ENCODE data around the gene LAMA2. TPM values are rescaled to one million over a fixed set of nuclear protein-coding genes. Genes with fewer than 3 reads are reported as not detected.

The LAMA2 gene
- total and polyA plus RNA-seq, 2 experiments from 2014 or later, result 0.91 to 6.4 TPM

DNA sequence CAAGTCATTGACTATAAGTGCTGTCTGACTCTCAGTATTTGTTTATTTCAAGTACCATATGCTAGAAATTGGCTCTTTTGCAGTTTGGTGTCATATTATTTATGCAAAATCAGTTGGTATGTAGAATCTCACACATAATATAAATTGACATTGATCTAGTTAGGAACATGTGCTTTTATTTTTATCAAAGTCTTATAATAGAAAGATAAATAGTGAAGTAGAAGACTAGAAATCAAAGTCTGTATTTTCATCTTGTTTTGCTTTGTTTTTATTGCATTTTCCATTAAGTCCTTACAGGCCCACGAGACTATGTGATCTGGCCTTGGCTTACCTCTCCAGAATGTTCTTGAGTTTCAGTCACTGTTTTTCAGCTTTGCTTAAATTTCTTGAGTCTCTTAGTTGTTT is 300.3 kb downstream of the LAMA2 start:
- peaks cover 7% of the 10 kb centered on the region; the same call in 2 of the 3 replicates for H3K4me1 Mint-ChIP-seq
- H3K27ac ChIP-seq (ENCODE audit: low read depth), result no peak overlapping the region
- no peak overlapping the region for H3K27ac Mint-ChIP-seq
- TF ChIP-seq NANOG (IDR thresholded peaks at IDR 0.05; ENCODE audit: borderline replicate concordance) (no peak), ZNF114 (CRISPR knock-in tag; IDR thresholded peaks at IDR 0.05) (no peak)
- TF ChIP-seq, protein P1, sequence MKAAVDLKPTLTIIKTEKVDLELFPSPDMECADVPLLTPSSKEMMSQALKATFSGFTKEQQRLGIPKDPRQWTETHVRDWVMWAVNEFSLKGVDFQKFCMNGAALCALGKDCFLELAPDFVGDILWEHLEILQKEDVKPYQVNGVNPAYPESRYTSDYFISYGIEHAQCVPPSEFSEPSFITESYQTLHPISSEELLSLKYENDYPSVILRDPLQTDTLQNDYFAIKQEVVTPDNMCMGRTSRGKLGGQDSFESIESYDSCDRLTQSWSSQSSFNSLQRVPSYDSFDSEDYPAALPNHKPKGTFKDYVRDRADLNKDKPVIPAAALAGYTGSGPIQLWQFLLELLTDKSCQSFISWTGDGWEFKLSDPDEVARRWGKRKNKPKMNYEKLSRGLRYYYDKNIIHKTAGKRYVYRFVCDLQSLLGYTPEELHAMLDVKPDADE (IDR thresholded peaks at IDR 0.05), result no peak
- no peaks in the 10 kb centered on the region for H3F3A ChIP-seq (replicated peaks; ENCODE audit: low read depth)
- H3K36me3 Mint-ChIP-seq (ENCODE audit: low read depth), result no peaks in the 10 kb centered on the region
- no peaks in the 10 kb centered on the region for H3K36me3 ChIP-seq (ENCODE audit: insufficient read depth)
- no peaks in the 10 kb centered on the region for H4K20me1 ChIP-seq (replicated peaks; ENCODE audit: insufficient read depth)
- ATAC-seq (no peak), DNase-seq (ENCODE audit: low spot score) (no peak)
- H3K27me3 Mint-ChIP-seq (ENCODE audit: insufficient read depth, low read depth, poor library complexity), result no peaks in the 10 kb centered on the region
- no peak overlapping the region for H3K4me3 Mint-ChIP-seq
- H3K79me2 ChIP-seq (replicated peaks; ENCODE audit: insufficient read depth), result no peaks in the 10 kb centered on the region
- no peak overlapping the region for H3K4me2 ChIP-seq
- no peaks in the 10 kb centered on the region for H3K9me2 ChIP-seq (ENCODE audit: insufficient read depth)
- no peaks in the 10 kb centered on the region for H3K27me3 ChIP-seq (ENCODE audit: insufficient read depth)
- no peak overlapping the region for H2AFZ ChIP-seq
- no peak overlapping the region for H3K4me3 ChIP-seq
- no peaks in the 10 kb centered on the region for H3K4me1 ChIP-seq (ENCODE audit: insufficient read depth)
- no peaks in the 10 kb centered on the region for H3K9me3 Mint-ChIP-seq

DNA sequence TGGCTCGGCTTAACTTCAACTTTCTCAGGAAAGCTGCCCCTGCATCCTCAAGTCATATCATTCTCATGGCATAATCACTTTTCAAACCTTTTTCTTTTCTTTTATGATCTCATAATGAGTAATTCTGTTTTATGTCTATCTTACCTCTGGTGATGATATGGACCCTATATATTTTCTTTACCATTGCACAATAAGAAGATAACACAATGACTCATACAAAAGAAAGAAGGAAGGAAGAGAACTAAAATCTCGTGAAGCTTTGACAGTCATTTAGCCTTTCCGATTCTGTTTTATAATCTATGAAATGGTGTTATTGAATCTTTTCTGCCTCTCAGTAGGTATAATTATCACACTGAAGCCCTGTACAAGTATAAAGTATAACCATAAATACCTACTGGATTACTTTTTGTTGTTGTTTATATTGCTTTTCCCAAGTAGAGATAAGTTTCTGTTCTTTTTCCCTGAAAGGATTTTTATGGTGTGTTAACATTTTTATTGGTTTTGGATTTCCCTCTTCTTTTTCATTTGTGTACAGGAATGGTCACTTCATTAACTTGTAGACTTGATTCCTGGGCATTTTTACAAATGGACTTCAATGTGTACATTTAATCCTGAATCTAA is 300.9 kb downstream of the LAMA2 start:
- H3K27ac Mint-ChIP-seq, result no peak overlapping the region
- Histone ChIP-seq H3K4me3 (no peak overlapping the region), H3K27ac (ENCODE audit: low read depth) (no peak overlapping the region), H2AFZ (no peak overlapping the region), H3K79me2 (replicated peaks; ENCODE audit: insufficient read depth) (no peaks in the 10 kb centered on the region), H3K36me3 (ENCODE audit: insufficient read depth) (no peaks in the 10 kb centered on the region), H3K4me2 (no peak overlapping the region), H3K4me1 (ENCODE audit: insufficient read depth) (no peaks in the 10 kb centered on the region), H3K9me2 (ENCODE audit: insufficient read depth) (no peaks in the 10 kb centered on the region), H4K20me1 (replicated peaks; ENCODE audit: insufficient read depth) (no peaks in the 10 kb centered on the region), H3K27me3 (ENCODE audit: insufficient read depth) (no peaks in the 10 kb centered on the region), H3F3A (replicated peaks; ENCODE audit: low read depth) (no peaks in the 10 kb centered on the region)
- no peak overlapping the region for H3K4me3 Mint-ChIP-seq
- H3K4me1 Mint-ChIP-seq, result peaks cover 7% of the 10 kb centered on the region; the same call in 2 of the 3 replicates
- ATAC-seq (no peak), DNase-seq (ENCODE audit: low spot score) (no peak)
- H3K9me3 Mint-ChIP-seq, result no peaks in the 10 kb centered on the region
- H3K36me3 Mint-ChIP-seq (ENCODE audit: low read depth), result no peaks in the 10 kb centered on the region
- H3K27me3 Mint-ChIP-seq (ENCODE audit: insufficient read depth, low read depth, poor library complexity), result no peaks in the 10 kb centered on the region
- TF ChIP-seq CREB1 (CRISPR knock-in tag; IDR thresholded peaks at IDR 0.05; ENCODE audit: low read depth) (no peak), STAT1 (IDR thresholded peaks at IDR 0.05; ENCODE audit: unreplicated experiment) (no peak), JUNB (IDR thresholded peaks at IDR 0.05; ENCODE audit: unreplicated experiment) (no peak), ZNF331 (CRISPR knock-in tag; IDR thresholded peaks at IDR 0.05; ENCODE audit: low read depth) (no peak), ZNF114 (CRISPR knock-in tag; IDR thresholded peaks at IDR 0.05) (no peak), NANOG (IDR thresholded peaks at IDR 0.05; ENCODE audit: borderline replicate concordance) (no peak), POLR2AphosphoS5 (IDR thresholded peaks at IDR 0.05; ENCODE audit: low read depth) (no peak)
- TF ChIP-seq, protein P2, sequence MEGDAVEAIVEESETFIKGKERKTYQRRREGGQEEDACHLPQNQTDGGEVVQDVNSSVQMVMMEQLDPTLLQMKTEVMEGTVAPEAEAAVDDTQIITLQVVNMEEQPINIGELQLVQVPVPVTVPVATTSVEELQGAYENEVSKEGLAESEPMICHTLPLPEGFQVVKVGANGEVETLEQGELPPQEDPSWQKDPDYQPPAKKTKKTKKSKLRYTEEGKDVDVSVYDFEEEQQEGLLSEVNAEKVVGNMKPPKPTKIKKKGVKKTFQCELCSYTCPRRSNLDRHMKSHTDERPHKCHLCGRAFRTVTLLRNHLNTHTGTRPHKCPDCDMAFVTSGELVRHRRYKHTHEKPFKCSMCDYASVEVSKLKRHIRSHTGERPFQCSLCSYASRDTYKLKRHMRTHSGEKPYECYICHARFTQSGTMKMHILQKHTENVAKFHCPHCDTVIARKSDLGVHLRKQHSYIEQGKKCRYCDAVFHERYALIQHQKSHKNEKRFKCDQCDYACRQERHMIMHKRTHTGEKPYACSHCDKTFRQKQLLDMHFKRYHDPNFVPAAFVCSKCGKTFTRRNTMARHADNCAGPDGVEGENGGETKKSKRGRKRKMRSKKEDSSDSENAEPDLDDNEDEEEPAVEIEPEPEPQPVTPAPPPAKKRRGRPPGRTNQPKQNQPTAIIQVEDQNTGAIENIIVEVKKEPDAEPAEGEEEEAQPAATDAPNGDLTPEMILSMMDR (conservative IDR thresholded peaks at IDR 0.05; ENCODE audit: low read depth in 2 of 2), result no peak
- TF ChIP-seq, protein P3, sequence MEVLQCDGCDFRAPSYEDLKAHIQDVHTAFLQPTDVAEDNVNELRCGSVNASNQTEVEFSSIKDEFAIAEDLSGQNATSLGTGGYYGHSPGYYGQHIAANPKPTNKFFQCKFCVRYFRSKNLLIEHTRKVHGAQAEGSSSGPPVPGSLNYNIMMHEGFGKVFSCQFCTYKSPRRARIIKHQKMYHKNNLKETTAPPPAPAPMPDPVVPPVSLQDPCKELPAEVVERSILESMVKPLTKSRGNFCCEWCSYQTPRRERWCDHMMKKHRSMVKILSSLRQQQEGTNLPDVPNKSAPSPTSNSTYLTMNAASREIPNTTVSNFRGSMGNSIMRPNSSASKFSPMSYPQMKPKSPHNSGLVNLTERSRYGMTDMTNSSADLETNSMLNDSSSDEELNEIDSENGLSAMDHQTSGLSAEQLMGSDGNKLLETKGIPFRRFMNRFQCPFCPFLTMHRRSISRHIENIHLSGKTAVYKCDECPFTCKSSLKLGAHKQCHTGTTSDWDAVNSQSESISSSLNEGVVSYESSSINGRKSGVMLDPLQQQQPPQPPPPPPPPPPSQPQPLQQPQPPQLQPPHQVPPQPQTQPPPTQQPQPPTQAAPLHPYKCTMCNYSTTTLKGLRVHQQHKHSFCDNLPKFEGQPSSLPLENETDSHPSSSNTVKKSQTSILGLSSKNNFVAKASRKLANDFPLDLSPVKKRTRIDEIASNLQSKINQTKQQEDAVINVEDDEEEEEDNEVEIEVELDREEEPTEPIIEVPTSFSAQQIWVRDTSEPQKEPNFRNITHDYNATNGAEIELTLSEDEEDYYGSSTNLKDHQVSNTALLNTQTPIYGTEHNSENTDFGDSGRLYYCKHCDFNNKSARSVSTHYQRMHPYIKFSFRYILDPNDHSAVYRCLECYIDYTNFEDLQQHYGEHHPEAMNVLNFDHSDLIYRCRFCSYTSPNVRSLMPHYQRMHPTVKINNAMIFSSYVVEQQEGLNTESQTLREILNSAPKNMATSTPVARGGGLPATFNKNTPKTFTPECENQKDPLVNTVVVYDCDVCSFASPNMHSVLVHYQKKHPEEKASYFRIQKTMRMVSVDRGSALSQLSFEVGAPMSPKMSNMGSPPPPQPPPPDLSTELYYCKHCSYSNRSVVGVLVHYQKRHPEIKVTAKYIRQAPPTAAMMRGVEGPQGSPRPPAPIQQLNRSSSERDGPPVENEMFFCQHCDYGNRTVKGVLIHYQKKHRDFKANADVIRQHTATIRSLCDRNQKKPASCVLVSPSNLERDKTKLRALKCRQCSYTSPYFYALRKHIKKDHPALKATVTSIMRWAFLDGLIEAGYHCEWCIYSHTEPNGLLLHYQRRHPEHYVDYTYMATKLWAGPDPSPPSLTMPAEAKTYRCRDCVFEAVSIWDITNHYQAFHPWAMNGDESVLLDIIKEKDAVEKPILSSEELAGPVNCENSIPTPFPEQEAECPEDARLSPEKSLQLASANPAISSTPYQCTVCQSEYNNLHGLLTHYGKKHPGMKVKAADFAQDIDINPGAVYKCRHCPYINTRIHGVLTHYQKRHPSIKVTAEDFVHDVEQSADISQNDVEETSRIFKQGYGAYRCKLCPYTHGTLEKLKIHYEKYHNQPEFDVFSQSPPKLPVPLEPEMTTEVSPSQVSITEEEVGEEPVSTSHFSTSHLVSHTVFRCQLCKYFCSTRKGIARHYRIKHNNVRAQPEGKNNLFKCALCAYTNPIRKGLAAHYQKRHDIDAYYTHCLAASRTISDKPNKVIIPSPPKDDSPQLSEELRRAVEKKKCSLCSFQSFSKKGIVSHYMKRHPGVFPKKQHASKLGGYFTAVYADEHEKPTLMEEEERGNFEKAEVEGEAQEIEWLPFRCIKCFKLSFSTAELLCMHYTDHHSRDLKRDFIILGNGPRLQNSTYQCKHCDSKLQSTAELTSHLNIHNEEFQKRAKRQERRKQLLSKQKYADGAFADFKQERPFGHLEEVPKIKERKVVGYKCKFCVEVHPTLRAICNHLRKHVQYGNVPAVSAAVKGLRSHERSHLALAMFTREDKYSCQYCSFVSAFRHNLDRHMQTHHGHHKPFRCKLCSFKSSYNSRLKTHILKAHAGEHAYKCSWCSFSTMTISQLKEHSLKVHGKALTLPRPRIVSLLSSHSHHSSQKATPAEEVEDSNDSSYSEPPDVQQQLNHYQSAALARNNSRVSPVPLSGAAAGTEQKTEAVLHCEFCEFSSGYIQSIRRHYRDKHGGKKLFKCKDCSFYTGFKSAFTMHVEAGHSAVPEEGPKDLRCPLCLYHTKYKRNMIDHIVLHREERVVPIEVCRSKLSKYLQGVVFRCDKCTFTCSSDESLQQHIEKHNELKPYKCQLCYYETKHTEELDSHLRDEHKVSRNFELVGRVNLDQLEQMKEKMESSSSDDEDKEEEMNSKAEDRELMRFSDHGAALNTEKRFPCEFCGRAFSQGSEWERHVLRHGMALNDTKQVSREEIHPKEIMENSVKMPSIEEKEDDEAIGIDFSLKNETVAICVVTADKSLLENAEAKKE (CRISPR knock-in tag; IDR thresholded peaks at IDR 0.05), result no peak
- TF ChIP-seq, protein P1 (IDR thresholded peaks at IDR 0.05), result no peak
